Measurements from ENCODE around the gene GLIPR1.

The GLIPR1 gene

DNA sequence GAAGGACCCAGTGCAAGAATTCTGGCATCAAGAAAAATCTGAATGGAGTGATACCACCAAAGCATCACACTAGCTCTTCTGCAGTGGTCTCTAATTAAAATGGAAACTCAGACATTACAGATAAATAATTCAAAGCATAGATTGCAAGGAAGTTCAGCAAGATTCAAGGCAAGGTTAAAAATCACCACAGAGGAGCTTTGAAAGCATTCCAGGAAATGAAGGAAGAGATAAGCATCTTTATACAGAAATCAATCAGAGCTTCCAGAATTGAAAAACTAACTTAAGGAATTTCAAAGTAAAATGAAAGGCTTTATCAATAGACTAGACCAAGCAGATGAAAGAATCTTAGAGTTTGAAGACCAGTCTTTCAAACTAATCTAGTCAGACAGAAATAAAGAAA, 20.4 kb upstream of the GLIPR1 start:
- Histone ChIP-seq H3K36me3 (ENCODE audit: control insufficient read depth, insufficient read depth, low read length) (no peaks in the 10 kb centered on the region), H3K4me3 (replicated peaks; ENCODE audit: low read depth, low read length) (no peak overlapping the region), H3K27me3 (replicated peaks; ENCODE audit: control insufficient read depth, insufficient read depth, low read length) (no peaks in the 10 kb centered on the region)
- TF ChIP-seq, protein P1, sequence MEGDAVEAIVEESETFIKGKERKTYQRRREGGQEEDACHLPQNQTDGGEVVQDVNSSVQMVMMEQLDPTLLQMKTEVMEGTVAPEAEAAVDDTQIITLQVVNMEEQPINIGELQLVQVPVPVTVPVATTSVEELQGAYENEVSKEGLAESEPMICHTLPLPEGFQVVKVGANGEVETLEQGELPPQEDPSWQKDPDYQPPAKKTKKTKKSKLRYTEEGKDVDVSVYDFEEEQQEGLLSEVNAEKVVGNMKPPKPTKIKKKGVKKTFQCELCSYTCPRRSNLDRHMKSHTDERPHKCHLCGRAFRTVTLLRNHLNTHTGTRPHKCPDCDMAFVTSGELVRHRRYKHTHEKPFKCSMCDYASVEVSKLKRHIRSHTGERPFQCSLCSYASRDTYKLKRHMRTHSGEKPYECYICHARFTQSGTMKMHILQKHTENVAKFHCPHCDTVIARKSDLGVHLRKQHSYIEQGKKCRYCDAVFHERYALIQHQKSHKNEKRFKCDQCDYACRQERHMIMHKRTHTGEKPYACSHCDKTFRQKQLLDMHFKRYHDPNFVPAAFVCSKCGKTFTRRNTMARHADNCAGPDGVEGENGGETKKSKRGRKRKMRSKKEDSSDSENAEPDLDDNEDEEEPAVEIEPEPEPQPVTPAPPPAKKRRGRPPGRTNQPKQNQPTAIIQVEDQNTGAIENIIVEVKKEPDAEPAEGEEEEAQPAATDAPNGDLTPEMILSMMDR (IDR thresholded peaks at IDR 0.05; ENCODE audit: insufficient read depth, low read length, poor library complexity, severe bottlenecking), result no peak
- no peak for DNase-seq (ENCODE audit: extremely low read depth, insufficient read length)

DNA sequence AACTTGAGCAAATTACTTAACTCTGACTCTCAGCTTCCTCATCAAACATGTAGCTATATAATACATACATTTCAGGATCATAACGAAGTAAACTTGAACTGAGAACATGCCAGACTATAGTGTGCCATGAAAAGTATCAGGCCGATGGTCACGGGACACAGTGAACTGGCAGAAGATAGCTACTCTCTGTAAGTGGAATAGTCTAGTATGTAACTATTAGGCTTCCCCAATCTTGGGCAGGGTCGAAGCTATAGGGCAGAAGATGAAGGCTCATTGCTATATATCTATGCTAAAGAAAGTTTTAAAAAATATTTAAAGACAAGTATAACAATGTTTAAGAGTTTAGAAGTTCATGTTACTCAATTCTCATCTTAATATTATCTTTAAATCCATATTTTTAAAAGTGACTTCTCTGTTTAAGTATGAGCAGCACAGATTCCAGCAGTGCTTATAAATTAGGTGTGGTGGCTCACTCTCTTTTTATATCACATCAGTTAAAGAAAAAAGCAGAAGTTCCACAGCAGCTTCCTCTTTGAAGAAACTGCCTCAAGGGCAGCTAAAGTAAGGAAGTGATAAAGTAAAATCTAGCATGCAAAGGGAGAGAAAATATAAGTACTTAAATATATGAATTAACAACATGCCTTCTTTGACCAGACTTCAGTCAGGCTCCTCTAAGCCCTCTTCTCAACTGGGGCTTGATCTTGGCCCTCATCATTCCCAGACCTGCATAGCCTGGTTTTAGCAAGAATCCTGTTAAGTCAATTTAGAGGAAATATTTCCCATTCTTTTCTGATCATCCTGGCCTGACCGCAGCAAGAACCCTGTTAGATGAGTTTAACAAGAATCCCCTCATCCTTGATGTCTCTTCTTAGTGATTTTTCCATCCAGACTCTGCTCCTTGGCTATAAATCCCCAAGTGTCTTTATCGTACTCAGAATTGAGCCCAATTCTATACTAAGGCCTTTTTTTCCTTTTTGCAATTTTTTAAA, 8.4 kb upstream of the GLIPR1 start:
- Histone ChIP-seq H3K27me3 (replicated peaks; ENCODE audit: control insufficient read depth, insufficient read depth, low read length) (no peaks in the 10 kb centered on the region), H3K36me3 (ENCODE audit: control insufficient read depth, insufficient read depth, low read length) (no peaks in the 10 kb centered on the region), H3K4me3 (replicated peaks; ENCODE audit: low read depth, low read length) (no peak overlapping the region)
- no peak for DNase-seq (ENCODE audit: extremely low read depth, insufficient read length)
- TF ChIP-seq, protein P1 (IDR thresholded peaks at IDR 0.05; ENCODE audit: insufficient read depth, low read length, poor library complexity, severe bottlenecking), result no peak

DNA sequence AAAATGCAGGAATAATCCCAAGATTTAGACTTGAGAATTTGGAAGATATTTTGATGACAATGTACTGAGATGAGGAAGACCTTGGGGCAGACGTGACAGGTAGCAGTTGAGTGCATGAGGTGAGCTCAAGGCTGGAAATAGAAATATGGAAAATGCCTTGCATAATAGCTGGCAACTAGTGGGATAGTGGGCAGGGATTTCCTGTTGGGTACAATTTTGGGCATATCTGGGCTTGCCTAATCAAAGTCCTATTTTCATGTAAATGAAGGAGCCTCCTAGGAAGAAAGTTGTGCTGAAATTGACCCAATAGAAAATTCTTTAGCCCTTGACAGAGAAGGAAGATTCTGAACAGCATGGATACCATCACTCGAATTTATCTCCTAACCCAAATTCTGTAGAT, 6.4 kb upstream of the GLIPR1 start:
- no peak overlapping the region for H3K4me3 ChIP-seq (replicated peaks; ENCODE audit: low read depth, low read length)
- H3K36me3 ChIP-seq (ENCODE audit: control insufficient read depth, insufficient read depth, low read length), result no peaks in the 10 kb centered on the region
- no peak for DNase-seq (ENCODE audit: extremely low read depth, insufficient read length)
- H3K27me3 ChIP-seq (replicated peaks; ENCODE audit: control insufficient read depth, insufficient read depth, low read length), result no peaks in the 10 kb centered on the region
- TF ChIP-seq, protein P1 (IDR thresholded peaks at IDR 0.05; ENCODE audit: insufficient read depth, low read length, poor library complexity, severe bottlenecking), result no peak

DNA sequence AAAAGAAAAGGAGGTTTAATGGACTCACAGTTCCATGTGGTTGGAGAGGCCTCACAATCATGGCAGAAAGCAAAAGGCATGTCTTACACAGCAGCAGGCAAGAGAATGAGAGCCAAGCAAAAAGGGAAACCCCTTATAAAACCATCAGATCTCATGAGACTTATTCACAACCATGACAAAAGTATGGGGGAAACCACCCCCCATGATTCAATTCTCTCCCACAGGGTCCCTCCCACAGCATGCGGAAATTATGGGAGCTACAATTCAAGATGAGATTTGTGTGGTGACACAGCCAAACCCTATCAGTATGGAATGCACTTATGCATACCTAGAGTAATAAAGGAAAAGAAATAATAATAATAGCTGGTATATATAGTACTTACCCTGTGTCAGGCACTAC, 4.5 kb upstream of the GLIPR1 start:
- Histone ChIP-seq H3K27me3 (replicated peaks; ENCODE audit: control insufficient read depth, insufficient read depth, low read length) (no peaks in the 10 kb centered on the region), H3K4me3 (replicated peaks; ENCODE audit: low read depth, low read length) (no peak overlapping the region), H3K36me3 (ENCODE audit: control insufficient read depth, insufficient read depth, low read length) (no peaks in the 10 kb centered on the region)
- no peak for DNase-seq (ENCODE audit: extremely low read depth, insufficient read length)
- TF ChIP-seq, protein P1 (IDR thresholded peaks at IDR 0.05; ENCODE audit: insufficient read depth, low read length, poor library complexity, severe bottlenecking), result no peak

DNA sequence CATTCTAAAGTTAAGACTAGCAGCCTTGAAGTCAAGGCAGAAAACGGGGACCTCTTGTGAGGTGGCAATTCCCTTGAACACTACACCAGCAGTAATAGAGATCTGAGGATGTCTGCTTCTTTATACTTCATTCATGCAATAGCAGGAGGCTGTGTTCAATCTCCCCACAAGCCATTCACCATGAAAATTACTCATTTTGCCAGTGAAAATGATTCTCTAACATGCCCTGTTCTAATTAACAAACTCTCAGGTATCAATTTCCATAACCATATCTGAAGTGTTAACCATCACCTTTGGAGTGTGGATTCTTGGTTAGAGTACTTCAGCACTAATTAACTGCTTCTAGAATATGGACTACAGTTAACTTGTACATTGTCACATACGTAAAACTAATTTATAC, 3.4 kb upstream of the GLIPR1 start:
- no peak for DNase-seq (ENCODE audit: extremely low read depth, insufficient read length)
- TF ChIP-seq, protein P1 (IDR thresholded peaks at IDR 0.05; ENCODE audit: insufficient read depth, low read length, poor library complexity, severe bottlenecking), result no peak
- H3K36me3 ChIP-seq (ENCODE audit: control insufficient read depth, insufficient read depth, low read length), result no peaks in the 10 kb centered on the region
- H3K4me3 ChIP-seq (replicated peaks; ENCODE audit: low read depth, low read length), result no peak overlapping the region
- H3K27me3 ChIP-seq (replicated peaks; ENCODE audit: control insufficient read depth, insufficient read depth, low read length), result no peaks in the 10 kb centered on the region
